Astrocyte (in vitro differentiated cells and primary cell): ENCODE results near the gene COL5A1. TPM values are rescaled to one million over a fixed set of nuclear protein-coding genes. Genes with fewer than 3 reads are reported as not detected.
"Not testable (repeated sequence)": the region's sequence is repeated elsewhere in the genome, so short reads cannot be mapped to it uniquely, and the experiment has no call there.

ENCODE experiments used
- DNase-seq: peaks from one replicate; pipeline ENCODE4 v3.0.0-alpha.2; 2010; ENCODE audit warnings: low read depth
- FAIRE-seq: peaks from 2 replicates; lab custom pipeline; 2011; peaks lifted over from hg19 to GRCh38; lab: Jason Lieb, UNC
- H2AFZ ChIP-seq: 2 replicates; pipeline ENCODE4 v1.6.0; 2012; ENCODE audit warnings: low read depth, low read length, inconsistent platforms
- H3K27ac ChIP-seq: 2 replicates; pipeline ENCODE4 v1.5.1; 2011; ENCODE audit warnings: low read depth, low read length, inconsistent platforms
- H3K27me3 ChIP-seq: 2 replicates; pipeline ENCODE4 v1.6.0; 2011; ENCODE audit warnings: low read length, inconsistent platforms; ENCODE audit not compliant: insufficient read depth
- H3K36me3 ChIP-seq: 2 replicates; pipeline ENCODE4 v1.5.1; 2011; ENCODE audit warnings: low read length, inconsistent platforms; ENCODE audit not compliant: insufficient read depth
- H3K4me1 ChIP-seq: 2 replicates; pipeline ENCODE4 v1.5.1; 2011; ENCODE audit warnings: low read length, inconsistent platforms; ENCODE audit not compliant: insufficient read depth
- H3K4me2 ChIP-seq: 2 replicates; pipeline ENCODE4 v1.6.0; 2012; ENCODE audit warnings: low read length, inconsistent platforms
- H3K4me3 ChIP-seq: 2 replicates; pipeline ENCODE4 v1.5.1; 2011; ENCODE audit warnings: low read depth, mild to moderate bottlenecking, low read length, inconsistent platforms; ENCODE audit not compliant: insufficient read depth
- H3K79me2 ChIP-seq: 2 replicates; pipeline ENCODE4 v1.6.0; 2012; ENCODE audit warnings: mild to moderate bottlenecking, low read length, inconsistent platforms; ENCODE audit not compliant: insufficient read depth
- H3K9ac ChIP-seq: 2 replicates; pipeline ENCODE4 v1.6.0; 2012; ENCODE audit warnings: mild to moderate bottlenecking, low read length, inconsistent platforms
- H3K9me3 ChIP-seq: 2 replicates; pipeline ENCODE4 v1.5.1; 2012; ENCODE audit warnings: low read depth, mild to moderate bottlenecking, low read length, inconsistent platforms; ENCODE audit not compliant: insufficient read depth
- H4K20me1 ChIP-seq: 2 replicates; pipeline ENCODE4 v1.6.0; 2012; ENCODE audit warnings: low read length, inconsistent platforms; ENCODE audit not compliant: insufficient read depth
- H3K27ac Mint-ChIP-seq: one replicate; pipeline ENCODE4 v1.8.0; 2021; ENCODE audit warnings: mild to moderate bottlenecking, mixed read lengths; ENCODE audit not compliant: unreplicated experiment
- H3K27me3 Mint-ChIP-seq: one replicate; pipeline ENCODE4 v1.8.0; 2021; ENCODE audit warnings: low read depth, mixed read lengths; ENCODE audit not compliant: unreplicated experiment
- H3K36me3 Mint-ChIP-seq: one replicate; pipeline ENCODE4 v1.8.0; 2021; ENCODE audit warnings: low read depth, mixed read lengths; ENCODE audit not compliant: unreplicated experiment
- H3K4me1 Mint-ChIP-seq: one replicate; pipeline ENCODE4 v1.8.0; 2021; ENCODE audit warnings: low read depth, mixed read lengths; ENCODE audit not compliant: unreplicated experiment
- H3K4me3 Mint-ChIP-seq: one replicate; pipeline ENCODE4 v1.8.0; 2021; ENCODE audit warnings: mild to moderate bottlenecking, moderate library complexity, mixed read lengths; ENCODE audit not compliant: unreplicated experiment
- H3K9me3 Mint-ChIP-seq: one replicate; pipeline ENCODE4 v1.8.0; 2021; ENCODE audit warnings: mild to moderate bottlenecking, mixed read lengths; ENCODE audit not compliant: unreplicated experiment
- EZH2 ChIP-seq: IDR thresholded peaks from 2 replicates; pipeline ENCODE4 v1.6.1; 2012; ENCODE audit warnings: mild to moderate bottlenecking, low read length, inconsistent platforms; ENCODE audit not compliant: insufficient read depth
- total RNA-seq: library from RNA; stranded (reverse); gene quantifications from 2 replicates; pipeline ENCODE4 v1.2.1, GENCODE V29; 2021
- TF ChIP-seq, protein P1 (sequence below): IDR thresholded peaks from 2 replicates; pipeline ENCODE4 v1.5.1; 2011; ENCODE audit warnings: low read depth, mild to moderate bottlenecking, inconsistent platforms, low read length, moderate library complexity; ENCODE audit not compliant: insufficient read depth

The COL5A1 gene
- total RNA-seq, 1 donor from 2014 or later = 1,055 TPM

DNA sequence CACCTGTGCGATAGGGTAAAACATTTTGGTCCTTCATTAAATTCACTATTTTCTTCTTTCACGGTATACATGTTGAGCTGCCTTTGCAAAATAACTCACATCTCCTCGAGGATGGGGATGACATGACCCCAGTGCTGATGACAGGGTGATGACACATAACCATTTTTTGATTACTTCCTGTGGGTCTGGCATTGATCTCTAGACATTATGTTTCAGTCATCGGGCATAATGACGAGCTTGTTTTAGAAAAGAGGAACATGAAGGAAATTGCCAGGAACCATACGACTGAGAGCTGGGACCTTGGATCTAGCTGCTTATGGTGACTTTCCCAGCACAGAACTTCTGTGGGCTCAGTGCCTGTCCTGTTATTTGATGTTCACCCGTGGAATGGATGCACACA, 25.2 kb downstream of the COL5A1 start:
- H3K4me1 ChIP-seq = peaks cover 73% of the 10 kb centered on the region
- peak; percentile 86 for FAIRE-seq

DNA sequence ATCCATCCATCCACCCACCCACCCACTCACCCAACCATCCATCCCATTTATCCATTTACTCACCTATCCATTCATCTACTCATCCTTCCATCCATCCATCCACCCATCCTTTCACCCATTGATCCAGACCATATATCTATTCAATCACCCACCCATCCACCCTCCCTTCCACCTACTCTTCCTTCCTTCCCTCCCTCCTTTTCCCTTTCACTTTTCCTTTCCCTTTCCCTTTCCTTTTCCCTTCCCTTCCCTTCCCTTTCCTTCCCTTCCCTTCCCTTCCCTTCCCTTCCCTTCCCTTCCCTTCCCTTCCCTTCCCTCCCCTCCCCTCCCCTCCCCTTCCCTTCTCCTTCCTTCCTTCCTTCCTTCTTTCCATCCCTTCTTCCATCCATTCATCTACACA, 27.4 kb downstream of the COL5A1 start:
- H3K79me2 ChIP-seq = peaks cover 97% of the 10 kb centered on the region
- not testable (repeated sequence) for H3K27ac Mint-ChIP-seq
- H3K36me3 Mint-ChIP-seq = peaks cover 42% of the 10 kb centered on the region

More for the DNA sequence above, 25.2 kb downstream of the COL5A1 start:
- Mint-ChIP-seq H3K27ac (peak overlapping the region; percentile 86), H3K27me3 (no peaks in the 10 kb centered on the region), H3K36me3 (peaks cover 47% of the 10 kb centered on the region), H3K4me3 (peak overlapping the region; percentile 28), H3K4me1 (peaks cover 83% of the 10 kb centered on the region), H3K9me3 (no peaks in the 10 kb centered on the region)
- Histone ChIP-seq H3K9ac (no peak overlapping the region), H3K36me3 (peaks cover 22% of the 10 kb centered on the region), H3K27ac (peak overlapping the region; percentile 46), H3K4me2 (peak overlapping the region; percentile 63), H2AFZ (no peak overlapping the region), H3K4me3 (no peak overlapping the region), H3K9me3 (no peaks in the 10 kb centered on the region), H3K79me2 (peaks cover 97% of the 10 kb centered on the region), H3K27me3 (no peaks in the 10 kb centered on the region), H4K20me1 (peaks cover 97% of the 10 kb centered on the region)
- TF ChIP-seq, protein P1, sequence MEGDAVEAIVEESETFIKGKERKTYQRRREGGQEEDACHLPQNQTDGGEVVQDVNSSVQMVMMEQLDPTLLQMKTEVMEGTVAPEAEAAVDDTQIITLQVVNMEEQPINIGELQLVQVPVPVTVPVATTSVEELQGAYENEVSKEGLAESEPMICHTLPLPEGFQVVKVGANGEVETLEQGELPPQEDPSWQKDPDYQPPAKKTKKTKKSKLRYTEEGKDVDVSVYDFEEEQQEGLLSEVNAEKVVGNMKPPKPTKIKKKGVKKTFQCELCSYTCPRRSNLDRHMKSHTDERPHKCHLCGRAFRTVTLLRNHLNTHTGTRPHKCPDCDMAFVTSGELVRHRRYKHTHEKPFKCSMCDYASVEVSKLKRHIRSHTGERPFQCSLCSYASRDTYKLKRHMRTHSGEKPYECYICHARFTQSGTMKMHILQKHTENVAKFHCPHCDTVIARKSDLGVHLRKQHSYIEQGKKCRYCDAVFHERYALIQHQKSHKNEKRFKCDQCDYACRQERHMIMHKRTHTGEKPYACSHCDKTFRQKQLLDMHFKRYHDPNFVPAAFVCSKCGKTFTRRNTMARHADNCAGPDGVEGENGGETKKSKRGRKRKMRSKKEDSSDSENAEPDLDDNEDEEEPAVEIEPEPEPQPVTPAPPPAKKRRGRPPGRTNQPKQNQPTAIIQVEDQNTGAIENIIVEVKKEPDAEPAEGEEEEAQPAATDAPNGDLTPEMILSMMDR = no peak
- TF ChIP-seq EZH2 = no peak
- peak; percentile 57 for DNase-seq

DNA sequence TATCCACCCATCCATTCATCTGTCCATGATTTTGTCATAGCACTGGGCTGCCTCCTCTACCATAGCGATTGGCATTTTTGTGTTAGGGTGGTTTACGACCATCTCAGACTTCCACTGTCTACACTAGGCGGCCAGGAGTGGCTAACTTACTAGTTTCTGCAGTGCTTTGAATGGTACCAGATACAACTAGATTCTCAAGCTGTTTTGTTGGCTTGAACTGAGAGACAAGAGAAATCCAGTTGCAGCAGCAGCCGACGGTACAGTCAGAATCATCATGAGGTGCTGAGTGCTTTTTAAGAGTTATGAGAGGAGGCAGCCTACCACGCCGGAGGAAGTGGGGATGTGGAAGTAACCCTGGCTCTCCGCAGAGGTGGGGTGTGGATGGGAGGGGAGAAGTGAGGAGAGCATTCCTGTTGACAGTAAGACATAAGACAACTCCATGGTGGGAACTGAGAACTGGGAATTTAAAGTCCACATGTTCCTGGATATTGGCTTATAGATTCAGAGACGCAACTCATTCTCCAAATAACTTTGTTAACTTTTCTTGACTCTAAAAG, 27.9 kb downstream of the COL5A1 start:
- H3K79me2 ChIP-seq = peaks cover 97% of the 10 kb centered on the region
- peaks cover 24% of the 10 kb centered on the region for H3K36me3 ChIP-seq
- Mint-ChIP-seq H3K4me3 (no peak overlapping the region), H3K27ac (peak overlapping the region; percentile 73), H3K36me3 (peaks cover 43% of the 10 kb centered on the region), H3K4me1 (peaks cover 79% of the 10 kb centered on the region), H3K9me3 (no peaks in the 10 kb centered on the region), H3K27me3 (no peaks in the 10 kb centered on the region)
- peak overlapping the region; percentile 27 for H3K9ac ChIP-seq
- H3K4me2 ChIP-seq = peak overlapping the region; percentile 71
- peak overlapping the region; percentile 54 for H3K27ac ChIP-seq
- no peak for TF ChIP-seq EZH2
- TF ChIP-seq, protein P1 = no peak
- no peaks in the 10 kb centered on the region for H3K27me3 ChIP-seq
- H3K4me1 ChIP-seq = peaks cover 62% of the 10 kb centered on the region
- DNase-seq = no peak
- peaks cover 95% of the 10 kb centered on the region for H4K20me1 ChIP-seq
- no peak overlapping the region for H2AFZ ChIP-seq
- H3K9me3 ChIP-seq = no peaks in the 10 kb centered on the region
- no peak overlapping the region for H3K4me3 ChIP-seq
- FAIRE-seq = no peak

More for the DNA sequence above, 27.4 kb downstream of the COL5A1 start:
- H3K4me3 Mint-ChIP-seq, H3K9me3 Mint-ChIP-seq, H3K27me3 Mint-ChIP-seq, DNase-seq, H3K27me3 ChIP-seq, FAIRE-seq, H3K9ac ChIP-seq, H3K4me3 ChIP-seq, H2AFZ ChIP-seq, H3K27ac ChIP-seq, H3K9me3 ChIP-seq: not testable (repeated sequence)
- H3K4me1 Mint-ChIP-seq = peaks cover 79% of the 10 kb centered on the region
- H4K20me1 ChIP-seq = peaks cover 95% of the 10 kb centered on the region
- H3K36me3 ChIP-seq = peaks cover 27% of the 10 kb centered on the region
- H3K4me2 ChIP-seq = peak overlapping the region; percentile 71
- H3K4me1 ChIP-seq = peaks cover 59% of the 10 kb centered on the region
